Measurements from ENCODE around the gene SLC66A2.
"Not testable (repeated sequence)": the region's sequence is repeated elsewhere in the genome, so short reads cannot be mapped to it uniquely, and the experiment has no call there.

SLC66A2 gene

DNA sequence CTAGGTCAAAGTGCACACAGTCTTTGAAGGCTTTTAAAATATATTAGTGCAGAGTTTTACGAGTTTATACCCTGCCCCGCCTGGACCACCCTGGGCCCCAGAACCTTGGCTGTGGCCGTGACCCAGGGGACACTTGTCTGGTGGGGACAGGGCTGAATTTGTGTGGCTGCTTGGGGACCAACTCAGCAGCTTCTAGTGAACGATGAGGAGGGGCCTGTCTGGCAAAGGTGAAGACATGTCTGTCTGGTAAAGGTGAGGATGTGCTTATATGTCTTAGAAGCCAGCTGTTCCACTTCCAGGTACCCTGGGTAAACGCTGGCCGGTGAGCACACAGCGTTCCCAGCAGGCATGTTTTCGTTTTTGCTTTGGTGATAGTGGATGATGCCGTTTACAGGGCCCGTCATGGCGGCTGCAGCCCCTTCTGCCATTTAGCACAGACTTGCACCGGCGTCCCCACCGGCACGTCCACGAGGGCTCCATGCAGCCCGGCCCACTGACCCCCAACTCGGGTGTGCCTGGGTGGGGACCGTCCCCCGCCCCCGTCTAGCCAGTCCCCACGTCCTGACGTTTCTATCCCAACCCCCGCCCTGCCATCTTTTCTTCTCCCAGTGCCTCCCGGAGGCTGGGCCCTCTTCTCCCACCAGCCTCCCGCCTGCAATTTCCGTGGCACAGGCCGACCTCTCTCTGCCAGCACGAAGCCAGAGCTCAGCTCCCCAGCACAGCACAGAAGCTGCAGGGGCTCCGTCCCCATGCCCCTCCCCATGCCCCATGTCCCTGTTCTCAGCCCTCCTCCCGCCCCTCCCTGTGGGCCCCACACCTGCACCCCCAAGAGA lies 67.8 kb downstream of the SLC66A2 start:
- DNase-seq (ENCODE audit: low read depth in 2 of 2), result no peak

DNA sequence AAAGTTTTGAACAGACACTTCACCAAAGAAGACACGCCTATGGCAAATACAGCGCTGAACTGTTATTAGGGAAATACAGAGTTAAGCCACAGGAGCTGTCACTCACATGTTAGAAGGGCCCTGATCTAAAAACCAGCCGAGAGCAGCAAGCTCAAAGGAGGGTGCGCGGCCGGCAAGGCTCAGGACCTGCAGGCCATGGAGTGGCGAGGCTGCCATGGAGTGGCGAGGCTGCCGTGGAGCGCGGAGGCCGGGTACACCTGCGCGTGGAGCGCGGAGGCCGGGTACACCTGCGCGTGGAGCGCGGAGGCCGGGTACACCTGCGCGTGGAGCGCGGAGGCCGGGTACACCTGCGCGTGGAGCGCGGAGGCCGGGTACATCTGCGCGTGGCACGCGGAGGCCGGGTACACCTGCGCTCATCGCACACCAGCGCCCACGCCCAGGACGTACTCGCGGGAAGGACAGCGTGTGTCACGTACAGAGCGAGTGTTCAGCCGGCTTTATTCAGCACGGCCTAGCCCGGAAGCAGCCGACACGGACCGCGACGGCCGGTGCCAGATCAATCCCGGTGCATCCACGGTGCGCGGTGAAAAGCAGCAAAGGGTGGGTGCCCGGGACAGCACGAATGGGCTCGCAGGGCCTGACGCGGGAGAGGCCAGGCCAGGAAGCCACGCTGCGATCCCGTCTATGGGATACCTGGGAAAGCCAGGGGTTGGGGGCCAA lies 68.8 kb downstream of the SLC66A2 start:
- DNase-seq (ENCODE audit: low read depth in 2 of 2), result no peak

DNA sequence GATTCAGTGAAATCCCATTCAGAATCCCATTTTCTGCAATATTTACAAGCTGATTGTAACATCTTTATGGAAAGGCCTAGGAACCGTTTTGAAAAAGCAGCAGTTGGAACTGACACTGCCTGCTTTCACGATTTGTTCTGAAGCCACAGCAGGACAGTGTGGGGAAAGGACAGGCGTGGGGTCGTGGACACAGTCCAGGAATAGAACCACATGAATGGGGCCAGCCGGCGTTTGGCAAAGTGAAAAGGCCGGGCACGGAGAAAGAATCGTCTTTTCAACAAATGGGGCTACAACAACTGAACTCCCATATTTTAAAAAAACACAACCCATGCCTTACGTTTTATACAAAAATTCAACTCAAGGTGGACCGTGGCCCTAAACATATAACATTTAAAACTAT lies 69.8 kb downstream of the SLC66A2 start:
- no peak for DNase-seq (ENCODE audit: low read depth in 2 of 2)

DNA sequence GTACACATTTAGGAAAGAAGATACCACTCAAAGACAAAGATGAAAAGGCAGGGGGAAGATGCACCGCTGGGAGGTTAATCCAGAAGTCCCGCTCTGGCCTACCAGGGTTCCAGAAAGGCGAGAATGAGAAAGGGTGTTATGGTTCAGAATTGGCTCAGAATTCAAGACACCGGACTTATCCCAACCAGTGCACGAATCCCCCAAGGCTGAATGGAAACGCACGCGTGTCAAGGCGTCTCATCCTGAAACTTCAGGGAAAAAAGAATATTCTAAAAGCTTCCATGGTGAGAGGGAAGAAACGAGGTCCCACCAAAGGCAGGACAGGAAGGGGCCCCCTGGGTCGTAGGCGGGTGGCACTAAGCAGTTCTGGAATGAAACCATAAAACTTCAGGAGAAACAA lies 71.9 kb downstream of the SLC66A2 start:
- DNase-seq (ENCODE audit: low read depth in 2 of 2), result no peak

GRCh38 chr18:79878741-79879378 lies 72.6 kb downstream of the SLC66A2 start:
- DNase-seq (ENCODE audit: low read depth in 2 of 2), result no peak

DNA sequence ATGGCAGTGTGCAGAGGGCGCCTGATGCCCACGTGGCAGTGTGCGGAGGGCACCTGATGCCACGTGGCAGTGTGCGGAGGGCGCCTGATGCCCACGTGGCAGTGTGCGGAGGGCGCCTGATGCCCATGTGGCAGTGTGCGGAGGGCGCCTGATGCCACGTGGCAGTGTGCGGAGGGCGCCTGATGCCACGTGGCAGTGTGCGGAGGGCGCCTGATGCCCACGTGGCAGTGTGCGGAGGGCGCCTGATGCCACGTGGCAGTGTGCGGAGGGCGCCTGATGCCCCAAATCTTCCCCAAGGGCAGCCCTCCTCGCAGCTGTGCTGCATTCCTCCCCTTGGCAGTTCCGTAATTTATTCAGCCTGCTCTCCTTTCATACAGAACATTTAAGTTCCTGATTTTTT lies 73.2 kb downstream of the SLC66A2 start:
- not testable (repeated sequence) for DNase-seq (ENCODE audit: low read depth in 2 of 2)

DNA sequence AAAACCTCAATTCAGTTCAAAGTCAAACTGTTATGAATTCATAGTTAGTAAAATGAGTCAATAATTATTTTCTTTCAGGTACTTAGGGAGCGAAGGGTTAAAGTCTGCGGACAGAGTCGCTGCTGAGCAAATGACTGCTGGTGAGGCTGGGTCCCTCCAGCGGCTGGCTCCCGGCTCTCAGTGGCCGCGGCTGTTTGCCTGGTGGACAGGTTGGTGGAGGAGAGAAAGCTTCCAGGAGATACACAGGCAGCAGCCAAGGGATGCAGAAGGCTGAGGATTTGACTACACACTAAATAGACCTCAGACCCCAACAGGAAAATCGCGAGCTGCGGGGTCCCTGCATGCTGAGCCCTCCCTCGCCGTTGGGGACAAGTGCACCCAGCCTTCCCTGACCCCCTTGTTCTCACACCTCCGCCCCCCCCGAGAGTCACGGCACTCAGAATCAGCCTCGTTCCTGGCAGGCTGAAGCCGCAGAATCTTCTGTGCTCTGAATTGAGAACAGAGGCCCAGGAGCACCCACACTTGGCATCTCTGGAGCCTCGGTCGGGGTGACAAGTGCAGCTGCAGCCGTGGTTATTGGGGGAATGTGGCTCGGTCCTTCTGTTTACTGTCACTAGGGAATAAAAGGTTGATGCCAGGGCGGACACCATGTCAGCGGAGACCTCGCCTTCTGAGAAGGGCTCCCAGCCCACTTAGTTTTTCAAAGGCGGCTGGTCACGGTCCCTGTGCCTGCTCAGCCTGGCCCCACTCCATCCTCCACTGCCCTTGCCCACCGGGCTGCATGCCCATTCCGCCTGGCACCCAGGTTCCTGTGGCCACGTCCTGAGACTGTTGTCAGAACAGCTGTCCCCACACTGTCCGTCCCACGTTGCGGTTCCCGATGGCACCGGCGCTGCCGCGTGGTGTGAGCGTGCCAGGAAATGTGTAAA lies 74.0 kb downstream of the SLC66A2 start:
- DNase-seq (ENCODE audit: low read depth in 2 of 2), result no peak

DNA sequence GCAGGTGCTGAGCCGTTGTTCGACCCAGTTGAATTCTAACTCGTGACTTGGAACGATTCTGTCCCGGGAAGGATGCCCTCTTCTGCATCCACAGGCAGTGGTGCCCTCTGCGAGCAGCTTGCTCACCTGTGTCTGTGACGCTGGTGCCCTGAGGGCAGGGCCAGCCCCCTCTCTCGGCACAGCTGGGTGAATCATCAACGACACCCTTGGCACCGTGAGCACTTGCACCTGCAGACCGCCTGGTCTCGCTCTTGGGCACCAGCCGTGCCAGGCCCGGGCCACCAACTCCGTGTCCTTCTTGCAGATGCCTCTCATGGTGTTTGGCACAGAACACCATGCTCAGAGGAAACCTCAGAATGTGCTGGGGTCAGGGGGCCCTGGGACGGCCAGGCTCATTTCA lies 75.0 kb downstream of the SLC66A2 start:
- no peak for DNase-seq (ENCODE audit: low read depth in 2 of 2)

- no peak for DNase-seq (ENCODE audit: low read depth in 2 of 2)
Observed at GRCh38 chr18:79875931-79876461, 75.5 kb downstream of the SLC66A2 start.

- no peak for DNase-seq (ENCODE audit: low read depth in 2 of 2)
Observed at GRCh38 chr18:79875531-79875919, 75.9 kb downstream of the SLC66A2 start.

DNA sequence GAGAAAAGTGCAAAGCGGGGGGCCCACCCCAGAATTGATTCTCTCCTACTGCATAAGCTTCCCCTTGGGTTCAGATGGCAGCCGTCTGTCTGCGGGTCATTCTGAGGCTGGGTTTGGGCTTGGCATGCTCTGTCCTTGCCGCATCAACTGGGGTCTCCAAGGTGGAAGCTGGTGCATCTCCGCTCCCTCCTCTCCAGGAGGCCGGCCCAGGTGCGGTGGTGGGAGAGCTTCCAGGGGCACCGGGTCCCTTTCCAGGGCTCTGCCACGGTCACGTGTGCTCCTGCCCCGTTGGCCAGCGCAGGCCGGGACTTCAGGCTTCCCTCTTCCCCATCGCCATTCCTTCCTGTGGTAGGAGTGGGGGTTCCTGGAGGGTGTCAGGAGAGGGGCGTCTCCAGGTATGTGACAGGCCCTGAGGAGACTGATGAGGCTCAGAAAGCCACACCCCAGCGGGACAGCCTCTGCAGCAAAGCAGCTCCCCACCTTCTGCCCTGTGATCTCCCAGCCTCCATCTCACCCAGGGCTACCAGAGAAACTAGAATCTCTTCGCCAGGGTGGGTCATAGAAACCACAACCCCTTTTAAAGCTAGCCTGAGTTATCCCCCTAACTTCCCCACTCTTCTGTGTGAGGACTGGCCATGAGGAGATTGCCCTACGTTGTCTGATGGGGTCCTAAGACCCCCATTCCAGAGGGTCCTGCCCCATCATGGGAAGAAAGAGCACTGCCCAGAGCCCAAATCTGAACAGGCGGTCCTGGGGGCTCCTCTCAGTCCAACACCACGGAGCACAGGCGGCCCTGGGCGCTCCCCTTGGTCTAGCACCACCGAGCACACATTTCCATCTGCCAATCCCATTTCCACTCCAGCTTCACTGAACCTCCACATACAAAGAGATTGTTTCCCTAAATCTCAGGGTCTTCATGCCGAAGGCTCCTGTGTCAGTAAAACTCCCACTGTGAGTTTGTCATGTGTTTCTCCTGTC lies 76.6 kb downstream of the SLC66A2 start:
- no peak for DNase-seq (ENCODE audit: low read depth in 2 of 2)

GRCh38 chr18:79873449-79874110 lies 77.9 kb downstream of the SLC66A2 start:
- DNase-seq (ENCODE audit: low read depth in 2 of 2), result no peak

DNA sequence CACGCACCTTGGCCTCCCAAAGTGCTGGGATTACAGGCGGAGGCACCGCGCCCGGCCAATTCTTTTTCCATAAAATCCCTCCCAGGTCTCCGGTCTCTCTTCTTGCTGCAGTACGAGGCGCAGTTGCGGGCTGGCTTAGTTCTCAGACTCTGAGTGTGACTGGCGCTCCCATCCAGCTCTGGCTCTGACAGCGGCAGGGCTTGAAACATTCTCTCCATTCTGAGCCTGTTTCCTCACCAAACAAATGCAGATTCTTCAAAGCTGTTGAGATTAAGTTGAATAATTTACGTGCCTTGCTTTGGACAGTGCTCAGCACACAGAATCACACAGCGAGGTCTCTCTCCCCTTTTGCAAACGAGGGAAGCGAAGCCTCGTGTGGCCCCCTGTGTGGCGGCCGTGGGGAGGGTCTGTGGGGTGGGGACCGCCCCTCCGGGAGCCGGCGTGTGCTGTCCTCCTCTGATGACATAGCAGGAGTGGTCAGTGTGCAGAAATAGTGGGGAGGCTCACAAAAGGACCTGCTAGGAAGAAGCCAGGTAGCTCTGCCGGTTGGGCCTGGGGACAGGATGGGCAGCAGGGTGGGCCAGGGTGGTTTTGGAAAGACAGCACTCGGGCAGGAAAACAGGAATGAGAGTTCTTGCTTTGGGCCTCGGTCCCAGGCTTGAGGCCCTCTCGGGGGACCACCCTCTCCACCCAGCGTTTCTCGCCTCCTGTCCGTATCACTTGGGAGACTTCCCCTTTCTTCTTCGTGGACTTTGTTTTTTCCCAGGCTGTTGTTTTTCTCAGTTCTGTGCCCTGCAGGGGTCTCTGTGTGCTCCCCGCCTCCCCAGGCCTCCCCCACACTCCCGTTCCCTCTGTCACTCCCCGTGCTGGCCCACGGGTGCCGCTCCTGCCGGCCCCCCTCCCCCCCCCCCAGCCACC lies 78.7 kb downstream of the SLC66A2 start:
- no peak for DNase-seq (ENCODE audit: low read depth in 2 of 2)

DNA sequence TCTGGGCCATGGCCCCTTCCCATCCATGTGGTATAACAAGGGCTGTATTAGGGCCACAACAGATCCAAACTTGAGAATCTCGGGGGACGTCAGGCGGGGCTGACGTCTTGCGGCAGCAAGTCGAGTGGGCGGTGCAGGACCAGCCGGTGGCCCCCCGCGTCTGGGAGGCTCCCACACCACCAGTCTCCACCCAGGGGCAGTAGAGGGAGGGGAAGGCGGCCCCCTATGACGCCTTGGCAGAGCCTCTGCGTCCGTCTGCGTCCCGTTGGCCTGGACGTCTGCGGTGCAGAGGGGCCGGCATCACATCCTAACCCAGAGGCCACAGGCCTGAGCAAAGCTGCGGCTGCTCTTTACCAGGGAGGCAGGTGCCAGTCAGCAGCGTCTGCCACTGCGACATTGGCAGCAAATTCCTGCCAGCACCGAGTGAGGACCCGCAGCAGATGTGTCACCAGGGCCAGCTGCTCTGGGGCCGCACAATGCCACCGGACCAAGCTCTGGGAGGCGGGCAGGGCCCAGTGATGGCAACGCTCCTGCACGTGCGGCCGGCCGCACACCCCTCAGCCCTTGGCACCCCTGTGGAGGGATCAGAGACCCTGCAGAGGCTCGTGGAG lies 79.9 kb downstream of the SLC66A2 start:
- DNase-seq (ENCODE audit: low read depth in 2 of 2), result no peak

DNA sequence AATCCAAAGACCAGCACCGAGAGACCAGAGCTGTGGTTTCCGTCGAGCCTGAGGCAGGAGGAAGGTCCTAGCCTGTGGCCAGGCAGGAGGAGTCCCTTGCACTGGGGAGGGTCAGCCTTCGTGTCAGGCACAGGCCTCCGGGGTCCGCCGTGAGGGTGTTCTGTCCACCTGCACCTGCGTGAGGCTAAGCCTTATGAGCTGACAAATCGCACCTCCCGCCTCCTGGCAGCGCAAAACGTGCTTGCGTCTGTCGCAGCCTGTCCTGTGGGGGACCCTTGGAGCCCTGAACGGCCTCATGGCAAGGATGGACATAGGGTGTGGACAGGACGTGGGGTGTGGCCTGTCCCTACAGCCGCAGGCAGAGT lies 80.4 kb downstream of the SLC66A2 start:
- DNase-seq (ENCODE audit: low read depth in 2 of 2), result no peak

DNA sequence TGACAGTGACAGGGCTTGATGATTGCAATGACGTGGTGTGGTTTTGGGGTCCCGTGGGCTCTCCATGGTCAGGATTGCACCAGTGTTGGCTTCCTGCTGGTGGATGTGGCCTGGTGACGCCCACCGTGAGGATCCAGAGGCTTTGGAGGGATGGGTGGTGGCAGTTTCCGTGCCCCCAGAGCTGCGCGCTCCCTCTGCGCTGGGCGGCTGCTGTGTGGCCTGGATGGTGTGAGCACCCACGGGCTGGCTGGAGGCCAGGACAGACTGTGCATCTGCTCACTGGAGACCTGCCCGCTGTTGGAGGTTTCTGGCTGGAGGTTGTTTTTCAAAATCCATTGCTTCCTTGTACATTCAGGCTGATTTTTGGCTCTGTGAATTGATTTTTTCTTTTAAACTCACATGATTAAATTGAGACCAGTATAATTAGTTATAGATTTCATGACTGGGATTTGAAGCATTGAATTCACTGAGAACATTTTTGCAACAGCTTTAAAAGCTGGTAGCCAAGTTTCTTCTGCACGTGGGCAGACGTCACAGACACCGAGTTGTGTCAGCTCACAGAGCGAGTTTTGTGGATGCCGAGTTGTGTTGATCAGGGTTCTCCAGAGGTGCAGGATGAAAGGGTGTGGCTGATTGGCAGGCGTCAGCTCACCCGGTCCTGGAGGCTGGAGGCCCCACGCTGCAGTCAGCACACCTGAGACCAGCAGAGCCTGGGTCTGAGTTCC lies 81.0 kb downstream of the SLC66A2 start:
- DNase-seq (ENCODE audit: low read depth in 2 of 2), result no peak

DNA sequence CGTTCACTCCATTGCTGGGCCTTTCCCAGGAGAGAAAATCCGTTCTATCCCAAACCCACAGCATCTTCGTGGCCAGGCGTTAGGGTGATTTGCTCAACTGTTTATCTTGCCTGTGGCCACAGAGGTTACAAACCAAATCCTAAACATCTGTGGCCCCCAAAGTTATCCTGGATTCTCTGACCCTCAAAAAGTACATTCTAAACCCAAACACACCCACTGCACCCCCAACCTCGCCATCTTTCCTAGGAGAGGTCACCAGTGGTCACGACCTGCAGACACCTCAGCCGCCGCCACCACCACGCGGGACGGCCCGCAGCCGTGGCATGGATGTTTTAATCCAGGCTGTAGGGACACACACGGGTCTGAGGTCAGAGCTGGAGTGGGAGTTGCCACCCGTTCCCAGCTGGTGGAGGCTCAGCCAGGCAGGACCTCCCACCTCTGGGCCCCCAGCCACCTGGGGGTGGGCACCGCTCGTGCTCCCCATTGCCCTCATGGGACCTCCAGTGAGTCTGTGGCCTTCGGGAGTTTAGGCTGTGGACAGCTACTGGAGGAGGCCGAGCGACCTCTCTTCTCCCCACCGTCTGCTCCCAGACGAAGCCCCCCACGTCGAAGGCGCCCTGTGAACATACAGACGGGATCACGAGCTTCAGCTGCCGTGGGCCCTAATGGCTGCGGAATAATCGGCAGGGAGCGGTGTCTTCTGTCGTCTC lies 81.7 kb downstream of the SLC66A2 start:
- no peak for DNase-seq (ENCODE audit: low read depth in 2 of 2)
